ENCODE results near the gene PMF1. TPM values are rescaled to one million over a fixed set of nuclear protein-coding genes. Genes with fewer than 3 reads are reported as not detected.

The PMF1 gene
- total RNA-seq, 2 donors from 2014 or later: 64.6 to 125 TPM

DNA sequence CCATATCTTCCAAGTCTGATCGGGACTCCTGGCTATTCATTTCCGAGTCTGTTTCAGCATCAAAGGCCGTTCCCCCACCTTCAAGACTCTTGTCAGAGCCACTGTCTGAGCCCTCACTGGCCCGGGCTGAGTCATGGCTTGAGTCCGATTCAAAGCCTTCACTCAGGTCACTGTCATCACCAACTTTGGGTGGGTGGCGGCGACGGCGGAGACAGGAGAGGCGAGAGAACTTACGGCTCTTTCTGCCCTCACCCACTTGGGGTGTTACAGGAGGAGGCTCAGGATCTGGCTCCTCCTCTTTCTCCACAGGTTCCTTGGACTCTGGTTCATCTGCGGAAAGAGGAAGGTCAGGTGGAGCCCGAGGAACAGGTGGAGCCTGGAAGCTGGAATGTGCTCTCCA lies 53.2 kb downstream of the PMF1 start:
- intact Hi-C loops (cut with DNase I): no loop called here

DNA sequence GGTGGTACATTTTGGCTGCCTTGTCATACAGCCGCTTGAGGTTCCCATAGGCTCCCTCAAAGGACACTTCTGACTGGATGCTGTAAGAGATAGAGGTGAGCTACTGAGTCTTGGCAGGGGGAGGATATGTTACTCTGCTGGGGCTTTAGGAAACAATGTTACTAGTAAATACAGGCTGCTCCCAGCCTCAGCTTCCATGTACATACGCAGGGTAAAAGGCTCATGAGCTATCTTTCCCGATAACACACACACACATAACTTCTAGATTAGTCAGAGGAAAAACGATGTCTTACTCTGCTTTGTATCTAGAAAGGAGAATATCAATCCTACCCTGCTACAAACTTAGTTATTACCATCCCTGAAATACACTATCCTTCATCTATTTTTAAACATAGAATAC lies 55.5 kb downstream of the PMF1 start:
- Histone ChIP-seq H3K27ac (no peak overlapping the region), H3K27me3 (replicated peaks; ENCODE audit: insufficient read depth) (no peaks in the 10 kb centered on the region), H3K9me3 (no peaks in the 10 kb centered on the region), H3K36me3 (peaks cover 23 to 27% of the 10 kb centered on the region in 2 donors), H3K4me3 (no peak overlapping the region), H3K4me1 (replicated peaks) (no peaks in the 10 kb centered on the region)
- WGBS: 86% methylated on average over 4 of the region's 4 CpGs
- TF ChIP-seq CTCF (IDR thresholded peaks at IDR 0.05): no peak
- TF ChIP-seq POLR2AphosphoS5 (IDR thresholded peaks at IDR 0.05): no peak
- TF ChIP-seq POLR2A (IDR thresholded peaks at IDR 0.05): no peak
- DNase-seq (ENCODE audit: low spot score): no peak
- intact Hi-C loops (cut with DNase I): no loop called here

More for the DNA sequence above, 53.2 kb downstream of the PMF1 start:
- Histone ChIP-seq H3K36me3 (peaks cover 21 to 25% of the 10 kb centered on the region in 2 donors), H3K4me1 (replicated peaks) (no peaks in the 10 kb centered on the region), H3K27ac (no peak overlapping the region), H3K27me3 (replicated peaks; ENCODE audit: insufficient read depth) (no peaks in the 10 kb centered on the region), H3K9me3 (no peaks in the 10 kb centered on the region), H3K4me3 (no peak overlapping the region)
- no peak for DNase-seq (ENCODE audit: low spot score)
- 87% methylated on average over 13 of the region's 13 CpGs for WGBS
- no peak for TF ChIP-seq CTCF (IDR thresholded peaks at IDR 0.05)
- no peak for TF ChIP-seq POLR2A (IDR thresholded peaks at IDR 0.05)
- TF ChIP-seq POLR2AphosphoS5 (IDR thresholded peaks at IDR 0.05): no peak

GRCh38 chr1:156270314-156270713 lies 57.5 kb downstream of the PMF1 start:
- H3K36me3 ChIP-seq: peaks cover 22 to 35% of the 10 kb centered on the region in 2 donors
- intact Hi-C loops (cut with DNase I): no loop called here
- no peaks in the 10 kb centered on the region for H3K9me3 ChIP-seq
- DNase-seq (ENCODE audit: low spot score): no peak
- 89% methylated on average over 3 of the region's 3 CpGs for WGBS
- TF ChIP-seq CTCF (IDR thresholded peaks at IDR 0.05) (no peak), POLR2AphosphoS5 (IDR thresholded peaks at IDR 0.05) (no peak), POLR2A (IDR thresholded peaks at IDR 0.05) (no peak)
- H3K27ac ChIP-seq: no peak overlapping the region
- no peaks in the 10 kb centered on the region for H3K27me3 ChIP-seq (replicated peaks; ENCODE audit: insufficient read depth)
- no peaks in the 10 kb centered on the region for H3K4me1 ChIP-seq (replicated peaks)
- H3K4me3 ChIP-seq: no peak overlapping the region

- no peak for DNase-seq (ENCODE audit: low spot score)
- Histone ChIP-seq H3K36me3 (peaks cover 8 to 19% of the 10 kb centered on the region in 2 donors), H3K27ac (no peak overlapping the region), H3K4me3 (no peak overlapping the region), H3K9me3 (no peaks in the 10 kb centered on the region), H3K4me1 (replicated peaks) (no peaks in the 10 kb centered on the region), H3K27me3 (replicated peaks; ENCODE audit: insufficient read depth) (no peaks in the 10 kb centered on the region)
- intact Hi-C loops (cut with DNase I): no loop called here
- TF ChIP-seq POLR2AphosphoS5 (IDR thresholded peaks at IDR 0.05) (no peak), POLR2A (IDR thresholded peaks at IDR 0.05) (no peak), CTCF (IDR thresholded peaks at IDR 0.05) (no peak)
Observed at GRCh38 chr1:156276532-156276931, 63.7 kb downstream of the PMF1 start.

DNA sequence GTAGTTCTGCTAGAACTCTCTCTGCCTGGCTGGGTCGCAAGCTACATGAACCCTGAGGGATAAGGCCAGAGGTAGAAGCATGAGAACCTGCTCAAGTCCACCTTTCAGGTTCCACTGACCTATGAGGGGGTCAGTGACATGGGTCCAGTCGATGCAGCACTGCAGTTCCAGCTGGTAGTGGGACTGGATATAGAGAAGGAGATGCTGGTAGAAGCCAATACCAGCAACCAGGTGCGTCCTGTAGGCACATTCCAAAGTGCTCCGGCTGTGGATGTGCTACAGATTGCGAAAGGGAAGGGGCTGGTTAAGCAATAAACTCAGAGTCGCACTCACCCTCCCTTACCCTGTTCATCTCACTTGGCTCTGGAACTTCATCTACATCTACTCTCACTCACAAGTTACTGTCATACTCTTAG lies 64.2 kb downstream of the PMF1 start:
- Histone ChIP-seq H3K9me3 (no peaks in the 10 kb centered on the region), H3K36me3 (peaks cover 8 to 19% of the 10 kb centered on the region in 2 donors), H3K4me1 (replicated peaks) (no peaks in the 10 kb centered on the region), H3K27ac (no peak overlapping the region), H3K4me3 (no peak overlapping the region), H3K27me3 (replicated peaks; ENCODE audit: insufficient read depth) (no peaks in the 10 kb centered on the region)
- no peak for DNase-seq (ENCODE audit: low spot score)
- intact Hi-C loops (cut with DNase I): no loop called here
- no peak for TF ChIP-seq POLR2A (IDR thresholded peaks at IDR 0.05)
- TF ChIP-seq POLR2AphosphoS5 (IDR thresholded peaks at IDR 0.05): no peak
- TF ChIP-seq CTCF (IDR thresholded peaks at IDR 0.05): no peak
- 66% methylated on average over 6 of the region's 6 CpGs for WGBS

Data from prostate gland (tissue), 2 donors.